Suprapubic skin (tissue), 4 donors: ENCODE results near the gene TBX4. TPM values are rescaled to one million over a fixed set of nuclear protein-coding genes. Genes with fewer than 3 reads are reported as not detected.

Experiments used
- DNase-seq, 2 donors: peaks; one replicate each; pipeline ENCODE4 v3.0.0-alpha.2; 2019; ENCODE audit warnings: low spot score in 2 of 2
- H3K27ac ChIP-seq: fragments of 200-600 bp; sonication (generic); one replicate; pipeline ENCODE4 v1.5.1; 2019
- H3K27me3 ChIP-seq: fragments of 200-600 bp; sonication (generic); one replicate; pipeline ENCODE4 v1.5.1; 2019
- H3K36me3 ChIP-seq: fragments of 200-600 bp; sonication (generic); one replicate; pipeline ENCODE4 v1.5.1; 2019
- H3K4me1 ChIP-seq: fragments of 200-600 bp; sonication (generic); one replicate; pipeline ENCODE4 v1.5.1; 2019
- H3K4me3 ChIP-seq: fragments of 200-600 bp; sonication (generic); one replicate; pipeline ENCODE4 v1.5.1; 2019; ENCODE audit warnings: mild to moderate bottlenecking
- H3K9me3 ChIP-seq: fragments of 200-600 bp; sonication (generic); one replicate; pipeline ENCODE4 v1.5.1; 2019
- CTCF ChIP-seq, 2 donors: fragments of 200-600 bp in 1 of 2; fragments of 450-650 bp in 1 of 2; sonication (generic) in 1 of 2; IDR thresholded peaks; one replicate each; pipeline ENCODE4 v1.5.1; 2016 to 2019; ENCODE audit warnings: antibody characterized with exemption in 2 of 2, mild to moderate bottlenecking in 1 of 2, moderate library complexity in 1 of 2
- EP300 ChIP-seq: sonication (generic); formaldehyde crosslinking; IDR thresholded peaks from one replicate; pipeline ENCODE4 v1.6.1; 2017; ENCODE audit warnings: antibody characterized with exemption
- POLR2A ChIP-seq, 2 donors: fragments of 450-650 bp; IDR thresholded peaks; one replicate each; pipeline ENCODE4 v1.6.1; 2017; ENCODE audit warnings: antibody characterized with exemption in 2 of 2, mild to moderate bottlenecking in 2 of 2, moderate library complexity in 2 of 2
- POLR2AphosphoS5 ChIP-seq, 3 donors: sonication (generic); formaldehyde crosslinking; IDR thresholded peaks; one replicate each; pipeline ENCODE4 v1.6.1; 2017; ENCODE audit warnings: antibody characterized with exemption in 3 of 3
- WGBS: methylation state at CpG from one replicate; pipeline ENCODE4 v1.1.5; 2018; 5-methylcytosine and 5-hydroxymethylcytosine counted together
- total RNA-seq, 4 donors: library from RNA; depleted of rRNA; stranded (reverse); fragments of >200 nt; gene quantifications; one replicate each; pipeline ENCODE4 v1.1.0, GENCODE V29; 2016

Gene TBX4
- total RNA-seq, 4 donors from 2014 or later, result 0.30 to 0.56 TPM; not detected in 2

GRCh38 chr17:61465550-61466237, 13.5 kb downstream of the TBX4 start:
- DNase-seq, result peak in 1 of 2 donors; percentile 50
- Histone ChIP-seq H3K36me3 (no peaks in the 10 kb centered on the region), H3K4me3 (no peak overlapping the region), H3K27me3 (peaks cover 38% of the 10 kb centered on the region), H3K4me1 (peaks cover 14% of the 10 kb centered on the region), H3K9me3 (no peaks in the 10 kb centered on the region), H3K27ac (no peak overlapping the region)
- 84% methylated on average over 15 of the region's 17 CpGs for WGBS
- TF ChIP-seq EP300 (no peak), POLR2A (IDR thresholded peaks at IDR 0.05) (no peak), CTCF (IDR thresholded peaks at IDR 0.05) (no peak), POLR2AphosphoS5 (IDR thresholded peaks at IDR 0.05) (no peak)

GRCh38 chr17:61466246-61466645, 14.0 kb downstream of the TBX4 start:
- Histone ChIP-seq H3K27ac (no peak overlapping the region), H3K4me1 (peaks cover 14% of the 10 kb centered on the region), H3K36me3 (no peaks in the 10 kb centered on the region), H3K9me3 (no peaks in the 10 kb centered on the region), H3K4me3 (no peak overlapping the region), H3K27me3 (peaks cover 33% of the 10 kb centered on the region)
- peak; percentile 21 to 41 for DNase-seq
- 92% methylated on average over 7 of the region's 7 CpGs for WGBS
- no peak for TF ChIP-seq POLR2AphosphoS5 (IDR thresholded peaks at IDR 0.05)
- no peak for TF ChIP-seq CTCF (IDR thresholded peaks at IDR 0.05)
- TF ChIP-seq POLR2A (IDR thresholded peaks at IDR 0.05), result no peak
- no peak for TF ChIP-seq EP300

GRCh38 chr17:61467416-61468262, 15.4 kb downstream of the TBX4 start:
- peak in 1 of 2 donors; percentile 45 for DNase-seq
- peaks cover 5% of the 10 kb centered on the region for H3K4me1 ChIP-seq
- no peak overlapping the region for H3K4me3 ChIP-seq
- H3K36me3 ChIP-seq, result no peaks in the 10 kb centered on the region
- peaks cover 19% of the 10 kb centered on the region for H3K27me3 ChIP-seq
- WGBS, result 70% methylated on average over 15 of the region's 15 CpGs
- no peaks in the 10 kb centered on the region for H3K9me3 ChIP-seq
- TF ChIP-seq EP300, result no peak
- TF ChIP-seq POLR2A (IDR thresholded peaks at IDR 0.05), result no peak
- TF ChIP-seq CTCF (IDR thresholded peaks at IDR 0.05), result no peak
- no peak for TF ChIP-seq POLR2AphosphoS5 (IDR thresholded peaks at IDR 0.05)
- H3K27ac ChIP-seq, result no peak overlapping the region

GRCh38 chr17:61468263-61468907, 16.2 kb downstream of the TBX4 start:
- Histone ChIP-seq H3K36me3 (no peaks in the 10 kb centered on the region), H3K4me3 (no peak overlapping the region), H3K27ac (no peak overlapping the region), H3K27me3 (peaks cover 12% of the 10 kb centered on the region), H3K9me3 (no peaks in the 10 kb centered on the region), H3K4me1 (peaks cover 5% of the 10 kb centered on the region)
- peak in 1 of 2 donors; percentile 27 for DNase-seq
- no peak for TF ChIP-seq EP300
- no peak for TF ChIP-seq POLR2AphosphoS5 (IDR thresholded peaks at IDR 0.05)
- TF ChIP-seq CTCF (IDR thresholded peaks at IDR 0.05), result no peak
- no peak for TF ChIP-seq POLR2A (IDR thresholded peaks at IDR 0.05)
- WGBS, result 62% methylated on average over 8 of the region's 8 CpGs
